ENCODE results near the gene BATF. TPM values are rescaled to one million over a fixed set of nuclear protein-coding genes. Genes with fewer than 3 reads are reported as not detected.

BATF gene
- polyA plus RNA-seq, 1 donor from 2014 or later, result not detected

- no peak overlapping the region for H3K27ac ChIP-seq (ENCODE audit: low read length)
Measured at GRCh38 chr14:75579338-75579864, 57.1 kb downstream of the BATF start.

GRCh38 chr14:75579882-75580281 lies 57.6 kb downstream of the BATF start:
- H3K9ac ChIP-seq (ENCODE audit: low read length), result no peak overlapping the region
- H3K9me3 ChIP-seq (ENCODE audit: low read length), result no peaks in the 10 kb centered on the region
- peaks cover 6% of the 10 kb centered on the region for H3K27me3 ChIP-seq (ENCODE audit: insufficient read depth, low read depth, low read length)
- H3K9me2 ChIP-seq (ENCODE audit: insufficient read depth, low read length), result no peaks in the 10 kb centered on the region
- H2AFZ ChIP-seq (ENCODE audit: low read depth, low read length), result no peak overlapping the region
- TF ChIP-seq RAD21 (conservative IDR thresholded peaks at IDR 0.05) (no peak), SMC3 (conservative IDR thresholded peaks at IDR 0.05; ENCODE audit: poor library complexity) (no peak)
- H3K4me2 ChIP-seq (ENCODE audit: low read length), result no peak overlapping the region
- H3K27ac ChIP-seq (ENCODE audit: low read length), result no peak overlapping the region
- no peaks in the 10 kb centered on the region for H3K79me2 ChIP-seq (replicated peaks; ENCODE audit: insufficient read depth, low read length)
- H3F3A ChIP-seq (ENCODE audit: insufficient read depth, low read length, poor library complexity, severe bottlenecking), result no peaks in the 10 kb centered on the region
- no peaks in the 10 kb centered on the region for H3K36me3 ChIP-seq (ENCODE audit: insufficient read depth, low read length)
- no peaks in the 10 kb centered on the region for H4K20me1 ChIP-seq (ENCODE audit: insufficient read depth)
- H3K4me3 ChIP-seq (ENCODE audit: low read length), result no peak overlapping the region

More at GRCh38 chr14:75579338-75579864, 57.1 kb downstream of the BATF start:
- Histone ChIP-seq H3K36me3 (ENCODE audit: insufficient read depth, low read length) (no peaks in the 10 kb centered on the region), H2AFZ (ENCODE audit: low read depth, low read length) (no peak overlapping the region), H3K27me3 (ENCODE audit: insufficient read depth, low read depth, low read length) (peaks cover 6% of the 10 kb centered on the region), H3K4me2 (ENCODE audit: low read length) (no peak overlapping the region), H3K9me2 (ENCODE audit: insufficient read depth, low read length) (no peaks in the 10 kb centered on the region), H3K79me2 (replicated peaks; ENCODE audit: insufficient read depth, low read length) (no peaks in the 10 kb centered on the region), H3K9ac (ENCODE audit: low read length) (no peak overlapping the region), H3K9me3 (ENCODE audit: low read length) (no peaks in the 10 kb centered on the region), H4K20me1 (ENCODE audit: insufficient read depth) (no peaks in the 10 kb centered on the region), H3K4me3 (ENCODE audit: low read length) (peak overlapping the region; percentile 68), H3F3A (ENCODE audit: insufficient read depth, low read length, poor library complexity, severe bottlenecking) (no peaks in the 10 kb centered on the region)
- TF ChIP-seq TAF1 (IDR thresholded peaks at IDR 0.05; ENCODE audit: low read depth) (no peak), EZH2 (IDR thresholded peaks at IDR 0.05; ENCODE audit: borderline replicate concordance, insufficient read depth, low read length, poor library complexity, severe bottlenecking) (no peak), SMC3 (conservative IDR thresholded peaks at IDR 0.05; ENCODE audit: poor library complexity) (no peak), RAD21 (conservative IDR thresholded peaks at IDR 0.05) (no peak), REST (IDR thresholded peaks at IDR 0.05; ENCODE audit: borderline replicate concordance) (no peak), POLR2AphosphoS5 (IDR thresholded peaks at IDR 0.05) (no peak), CTCF (IDR thresholded peaks at IDR 0.05; ENCODE audit: poor library complexity, severe bottlenecking) (no peak), EP300 (conservative IDR thresholded peaks at IDR 0.05; ENCODE audit: poor library complexity, severe bottlenecking) (no peak), MXI1 (conservative IDR thresholded peaks at IDR 0.05; ENCODE audit: poor library complexity, severe bottlenecking) (no peak)
